Tibial nerve (tissue), 4 donors: Measurements from ENCODE around the gene EYA2.

Source experiments
- CTCF ChIP-seq, 5 experiments: fragments of 200-600 bp in 3 of 5; fragments of 450-650 bp in 2 of 5; sonication (generic) in 3 of 5; IDR thresholded peaks; one replicate each; pipeline ENCODE4 v1.5.1; 2016 to 2019; ENCODE audit warnings: antibody characterized with exemption in 5 of 5, mild to moderate bottlenecking in 3 of 5, moderate library complexity in 2 of 5
- EP300 ChIP-seq, 2 donors: sonication (generic); formaldehyde crosslinking; IDR thresholded peaks; one replicate each; pipeline ENCODE4 v1.6.1; 2017; ENCODE audit warnings: antibody characterized with exemption in 2 of 2, mild to moderate bottlenecking in 1 of 2
- POLR2A ChIP-seq, 2 donors: fragments of 450-650 bp; IDR thresholded peaks; one replicate each; pipeline ENCODE4 v1.6.1; 2017; ENCODE audit warnings: antibody characterized with exemption in 2 of 2, mild to moderate bottlenecking in 2 of 2, moderate library complexity in 2 of 2

- no peak for TF ChIP-seq POLR2A (IDR thresholded peaks at IDR 0.05)
- TF ChIP-seq CTCF (IDR thresholded peaks at IDR 0.05): no peak
- TF ChIP-seq EP300 (IDR thresholded peaks at IDR 0.05): peak in 1 of 2 donors; percentile 18
These were observed 2.8 kb downstream of the EYA2 start for GRCh38 chr20:46897328-46897880.
